OCI-LY3 (cell line): Measurements from ENCODE around the gene UQCC2.

Experiments
- H2AFZ ChIP-seq: fragments of 200-600, 300-600 bp; shearing (Covaris generic); 2 replicates; pipeline ENCODE4 v1.6.0; 2014; ENCODE audit warnings: antibody characterized with exemption, low read depth, low read length
- H3K27ac ChIP-seq: fragments of 200-600, 300-600 bp; sonication (generic); 2 replicates; pipeline ENCODE4 v1.5.1; 2014; ENCODE audit warnings: mild to moderate bottlenecking, low read length, moderate library complexity, mixed read lengths
- H3K27me3 ChIP-seq: fragments of 200-600, 300-600 bp; sonication (generic); 2 replicates; pipeline ENCODE4 v1.6.1; 2014; ENCODE audit warnings: low read depth, low read length, mixed read lengths
- H3K36me3 ChIP-seq: fragments of 200-600, 300-600 bp; sonication (generic); replicated peaks from 2 replicates; pipeline ENCODE3; 2014; ENCODE audit warnings: low read depth, low read length, mixed read lengths
- H3K4me1 ChIP-seq: fragments of 300-600, 200-600 bp; sonication (generic); 2 replicates; pipeline ENCODE4 v1.6.1; 2014; ENCODE audit warnings: low read length, mixed read lengths
- H3K4me2 ChIP-seq: fragments of 200-600, 300-600 bp; sonication (generic); 2 replicates; pipeline ENCODE4 v1.6.1; 2014; ENCODE audit warnings: low read length, mixed read lengths
- H3K4me3 ChIP-seq: fragments of 300-600, 200-600 bp; sonication (generic); 2 replicates; pipeline ENCODE4 v1.5.1; 2014; ENCODE audit warnings: antibody characterized with exemption, mild to moderate bottlenecking, low read length, moderate library complexity
- H3K79me2 ChIP-seq: fragments of 300-600, 200-600 bp; shearing (Covaris generic); 2 replicates; pipeline ENCODE4 v1.6.1; 2014; ENCODE audit warnings: mild to moderate bottlenecking, low read length, mixed read lengths
- H3K9ac ChIP-seq: fragments of 300-600, 200-600 bp; shearing (Covaris generic); 2 replicates; pipeline ENCODE4 v1.6.0; 2014; ENCODE audit warnings: mild to moderate bottlenecking, low read length, moderate library complexity
- H3K9me3 ChIP-seq: fragments of 200-600, 300-600 bp; shearing (Covaris generic); 2 replicates; pipeline ENCODE4 v1.6.1; 2014; ENCODE audit warnings: low read length, mixed read lengths; ENCODE audit not compliant: insufficient read depth
- H4K20me1 ChIP-seq: fragments of 200-600, 300-600 bp; sonication (generic); 2 replicates; pipeline ENCODE4 v1.6.1; 2016; ENCODE audit warnings: low read length, mixed read lengths; ENCODE audit not compliant: insufficient read depth
- CTCF ChIP-seq: fragments of 200-600, 300-600 bp; sonication (generic); IDR thresholded peaks from 2 replicates; pipeline ENCODE4 v1.5.1; 2014; ENCODE audit warnings: antibody characterized with exemption, low read length, low read depth
- EZH2phosphoT487 ChIP-seq: fragments of 200-600 bp; shearing (Covaris generic); IDR thresholded peaks from 2 replicates; pipeline ENCODE4 v1.6.1; 2018; ENCODE audit warnings: antibody characterized with exemption, mixed run types, low read depth

Gene UQCC2

GRCh38 chr6:33689148-33689494 is 22.4 kb downstream of the UQCC2 start:
- H4K20me1 ChIP-seq = no peaks in the 10 kb centered on the region
- H3K4me1 ChIP-seq = no peaks in the 10 kb centered on the region
- TF ChIP-seq EZH2phosphoT487 (no peak), CTCF (no peak)

GRCh38 chr6:33688451-33689147 is 22.9 kb downstream of the UQCC2 start:
- Histone ChIP-seq H3K27me3 (no peaks in the 10 kb centered on the region), H3K79me2 (no peaks in the 10 kb centered on the region), H3K27ac (no peak overlapping the region), H3K4me2 (no peak overlapping the region), H3K36me3 (no peaks in the 10 kb centered on the region), H2AFZ (no peak overlapping the region), H4K20me1 (no peaks in the 10 kb centered on the region), H3K9ac (no peak overlapping the region), H3K4me1 (no peaks in the 10 kb centered on the region), H3K9me3 (no peaks in the 10 kb centered on the region), H3K4me3 (no peak overlapping the region)
- TF ChIP-seq EZH2phosphoT487 (no peak), CTCF (no peak)

More at GRCh38 chr6:33689148-33689494, 22.4 kb downstream of the UQCC2 start:
- no peak overlapping the region for H2AFZ ChIP-seq
- H3K27ac ChIP-seq = no peak overlapping the region
- no peaks in the 10 kb centered on the region for H3K27me3 ChIP-seq
- H3K9ac ChIP-seq = no peak overlapping the region
- H3K79me2 ChIP-seq = no peaks in the 10 kb centered on the region
- no peaks in the 10 kb centered on the region for H3K36me3 ChIP-seq
- no peaks in the 10 kb centered on the region for H3K9me3 ChIP-seq
- no peak overlapping the region for H3K4me2 ChIP-seq
- no peak overlapping the region for H3K4me3 ChIP-seq

GRCh38 chr6:33688006-33688405 is 23.5 kb downstream of the UQCC2 start:
- no peak overlapping the region for H3K4me2 ChIP-seq
- no peaks in the 10 kb centered on the region for H3K36me3 ChIP-seq
- no peaks in the 10 kb centered on the region for H3K9me3 ChIP-seq
- H3K4me1 ChIP-seq = no peaks in the 10 kb centered on the region
- no peak overlapping the region for H2AFZ ChIP-seq
- H3K4me3 ChIP-seq = no peak overlapping the region
- no peaks in the 10 kb centered on the region for H3K27me3 ChIP-seq
- H4K20me1 ChIP-seq = no peaks in the 10 kb centered on the region
- H3K27ac ChIP-seq = no peak overlapping the region
- H3K79me2 ChIP-seq = no peaks in the 10 kb centered on the region
- no peak for TF ChIP-seq CTCF
- H3K9ac ChIP-seq = no peak overlapping the region

- H3K4me1 ChIP-seq = no peaks in the 10 kb centered on the region
- no peaks in the 10 kb centered on the region for H4K20me1 ChIP-seq
- H3K4me3 ChIP-seq = no peak overlapping the region
- H3K36me3 ChIP-seq = no peaks in the 10 kb centered on the region
- TF ChIP-seq EZH2phosphoT487 (no peak), CTCF (no peak)
- H3K27me3 ChIP-seq = no peaks in the 10 kb centered on the region
- H3K4me2 ChIP-seq = no peak overlapping the region
- H3K27ac ChIP-seq = no peak overlapping the region
- no peak overlapping the region for H2AFZ ChIP-seq
- no peak overlapping the region for H3K9ac ChIP-seq
- no peaks in the 10 kb centered on the region for H3K79me2 ChIP-seq
- H3K9me3 ChIP-seq = no peaks in the 10 kb centered on the region
Observed at GRCh38 chr6:33686981-33687975, 24.2 kb downstream of the UQCC2 start.
